NCI-H2171 (cell line): ENCODE measurements around the gene CBLIF.
"Not testable (repeated sequence)": the region's sequence is repeated elsewhere in the genome, so short reads cannot be mapped to it uniquely, and the experiment has no call there.

Experiments
- DNase-seq: peaks from one replicate; lab custom pipeline; 2025; lab: John Stamatoyannopoulos, UW

Gene CBLIF

GRCh38 chr11:59794417-59794816, 50.9 kb downstream of the CBLIF start:
- DNase-seq, result no peak

GRCh38 chr11:59792507-59792906, 52.8 kb downstream of the CBLIF start:
- DNase-seq, result no peak

- DNase-seq, result no peak
Observed at GRCh38 chr11:59791639-59792038, 53.7 kb downstream of the CBLIF start.

- no peak for DNase-seq
Observed at GRCh38 chr11:59787816-59788215, 57.5 kb downstream of the CBLIF start.

- no peak for DNase-seq
Observed at GRCh38 chr11:59787255-59787588, 58.1 kb downstream of the CBLIF start.

- DNase-seq, result no peak
Observed at GRCh38 chr11:59785818-59786217, 59.5 kb downstream of the CBLIF start.

- DNase-seq, result not testable (repeated sequence)
Observed at GRCh38 chr11:59784441-59784840, 60.9 kb downstream of the CBLIF start.

GRCh38 chr11:59783632-59784090, 61.6 kb downstream of the CBLIF start:
- DNase-seq, result no peak

GRCh38 chr11:59782080-59782479, 63.2 kb downstream of the CBLIF start:
- DNase-seq, result no peak

- no peak for DNase-seq
Observed at GRCh38 chr11:59779487-59779886, 65.8 kb downstream of the CBLIF start.
